CD14-positive monocyte (primary cell): ENCODE results near the gene MEGF6. TPM values are rescaled to one million over a fixed set of nuclear protein-coding genes. Genes with fewer than 3 reads are reported as not detected.
"Not testable (repeated sequence)": the region's sequence is repeated elsewhere in the genome, so short reads cannot be mapped to it uniquely, and the experiment has no call there.

Experiments used
- DNase-seq, 3 donors: peaks; one replicate each; pipeline ENCODE4 v3.0.0-alpha.2; 2011 to 2022
- H2AFZ ChIP-seq: 2 replicates; pipeline ENCODE4 v1.6.0; 2012; ENCODE audit warnings: mild to moderate bottlenecking, low read depth, low read length, inconsistent platforms; ENCODE audit not compliant: insufficient read depth, poor library complexity, severe bottlenecking
- H3K27ac ChIP-seq, 2 donors: 1 replicate in 1 of 2; 2 replicates in 1 of 2; pipeline ENCODE4 v1.5.1; 2012 to 2013; ENCODE audit warnings: low read length in 2 of 2, control low read depth in 1 of 2, inconsistent platforms in 1 of 2, low read depth in 1 of 2, mild to moderate bottlenecking in 1 of 2
- H3K27me3 ChIP-seq, 2 donors: one replicate each; pipeline versions ENCODE4 v1.6.0 to v1.6.1; 2011 to 2013; ENCODE audit warnings: low read length in 2 of 2; ENCODE audit not compliant: control insufficient read depth in 2 of 2, insufficient read depth in 2 of 2
- H3K36me3 ChIP-seq, 2 donors: replicated peaks in 1 of 2; 1 replicate in 1 of 2; 2 replicates in 1 of 2; pipeline versions ENCODE4 v1.5.1 to v1.6.1; 2012 to 2013; ENCODE audit warnings: low read length in 2 of 2, control low read depth in 1 of 2, inconsistent platforms in 1 of 2, mild to moderate bottlenecking in 1 of 2; ENCODE audit not compliant: insufficient read depth in 2 of 2, control insufficient read depth in 1 of 2
- H3K4me1 ChIP-seq, 2 donors: 1 replicate in 1 of 2; 2 replicates in 1 of 2; pipeline versions ENCODE4 v1.5.1 to v1.6.1; 2012 to 2013; ENCODE audit warnings: low read length in 2 of 2, control low read depth in 1 of 2, inconsistent platforms in 1 of 2, mild to moderate bottlenecking in 1 of 2, moderate library complexity in 1 of 2; ENCODE audit not compliant: insufficient read depth in 2 of 2, control insufficient read depth in 1 of 2
- H3K4me2 ChIP-seq: replicated peaks from 2 replicates; pipeline ENCODE3; 2012; ENCODE audit warnings: low read length, moderate library complexity, mild to moderate bottlenecking; ENCODE audit not compliant: poor library complexity, severe bottlenecking; ENCODE audit errors: extremely low read depth
- H3K4me3 ChIP-seq, 3 experiments: fragments of 200-600 bp in 1 of 3; sonication (generic) in 1 of 3; replicated peaks in 1 of 3; 1 replicate in 2 of 3; 2 replicates in 1 of 3; pipeline ENCODE4 v1.5.1; 2011 to 2013; ENCODE audit warnings: low read length in 3 of 3, mild to moderate bottlenecking in 3 of 3, control low read depth in 2 of 3, low read depth in 2 of 3, inconsistent platforms in 1 of 3, moderate library complexity in 1 of 3
- H3K79me2 ChIP-seq: 2 replicates; pipeline ENCODE4 v1.6.0; 2012; ENCODE audit warnings: mild to moderate bottlenecking, control low read depth, inconsistent platforms, low read length, moderate library complexity; ENCODE audit not compliant: insufficient read depth
- H3K9ac ChIP-seq: 2 replicates; pipeline ENCODE4 v1.6.0; 2017; ENCODE audit warnings: low read length, mild to moderate bottlenecking; ENCODE audit not compliant: insufficient read depth, poor library complexity, severe bottlenecking
- H3K9me3 ChIP-seq, 2 donors: replicated peaks in 1 of 2; 1 replicate in 1 of 2; 2 replicates in 1 of 2; pipeline versions ENCODE4 v1.5.1 to v1.6.1; 2012 to 2013; ENCODE audit warnings: low read length in 2 of 2, control low read depth in 1 of 2; ENCODE audit not compliant: control insufficient read depth in 1 of 2, insufficient read depth in 1 of 2
- H4K20me1 ChIP-seq: 2 replicates; pipeline ENCODE4 v1.6.0; 2012; ENCODE audit warnings: mild to moderate bottlenecking, low read length, control low read depth, moderate library complexity; ENCODE audit not compliant: insufficient read depth
- H3K27ac Mint-ChIP-seq, 7 donors: one replicate each; pipeline ENCODE4 v1.8.0; 2020; ENCODE audit warnings: mild to moderate bottlenecking in 7 of 7, mixed read lengths in 7 of 7, moderate library complexity in 6 of 7, inconsistent platforms in 2 of 7
- H3K27me3 Mint-ChIP-seq, 3 donors: one replicate each; pipeline ENCODE4 v1.8.0; 2021 to 2022; ENCODE audit warnings: low read depth in 3 of 3, mild to moderate bottlenecking in 3 of 3, mixed read lengths in 3 of 3, moderate library complexity in 3 of 3, inconsistent platforms in 1 of 3
- H3K36me3 Mint-ChIP-seq, 2 donors: one replicate each; pipeline ENCODE4 v1.8.0; 2020; ENCODE audit warnings: mixed read lengths in 2 of 2, inconsistent platforms in 1 of 2, mild to moderate bottlenecking in 1 of 2
- H3K4me1 Mint-ChIP-seq: one replicate; pipeline ENCODE4 v1.8.0; 2020; ENCODE audit warnings: mild to moderate bottlenecking, mixed read lengths
- H3K4me3 Mint-ChIP-seq, 2 donors: one replicate each; pipeline ENCODE4 v1.8.0; 2020; ENCODE audit warnings: mild to moderate bottlenecking in 2 of 2, mixed read lengths in 2 of 2, moderate library complexity in 1 of 2
- H3K9me3 Mint-ChIP-seq, 7 donors: one replicate each; pipeline ENCODE4 v1.8.0; 2020 to 2022; ENCODE audit warnings: mixed read lengths in 7 of 7, mild to moderate bottlenecking in 6 of 7, moderate library complexity in 6 of 7, inconsistent platforms in 2 of 7
- WGBS: methylation state at CpG from one replicate; pipeline ENCODE4 v1.1.5; 2013; ENCODE audit warnings: missing lambda C conversion rate; ENCODE audit not compliant: insufficient coverage; 5-methylcytosine and 5-hydroxymethylcytosine counted together
- intact Hi-C, 2 donors: fragments of 100-400 bp; cut with micrococcal nuclease; formaldehyde crosslinking; loops; one replicate each; pipeline versions ENCODE4 v1.15.0 to v1.15.1; 2023
- polyA plus RNA-seq, 3 donors: library from polyadenylated mRNA; depleted of rRNA in 1 of 3; unstranded in 2 of 3; stranded (reverse) in 1 of 3; fragments of 300-500 nt in 2 of 3; fragments of >200 nt in 1 of 3; fragmentation: Illumina TruSeq in 2 of 3; gene quantifications; 1 replicate in 2 of 3; 2 replicates in 1 of 3; pipeline ENCODE4 v1.2.3, GENCODE V29; 2012 to 2021
- TF ChIP-seq, protein P1 (sequence below): fragments of 200-600 bp; IDR thresholded peaks from one replicate; pipeline ENCODE4 v1.8.0; 2022; ENCODE audit warnings: antibody characterized with exemption, mild to moderate bottlenecking

Gene MEGF6
- polyA plus RNA-seq, 3 donors = 0.39 to 3.8 (median 1.2) TPM

DNA sequence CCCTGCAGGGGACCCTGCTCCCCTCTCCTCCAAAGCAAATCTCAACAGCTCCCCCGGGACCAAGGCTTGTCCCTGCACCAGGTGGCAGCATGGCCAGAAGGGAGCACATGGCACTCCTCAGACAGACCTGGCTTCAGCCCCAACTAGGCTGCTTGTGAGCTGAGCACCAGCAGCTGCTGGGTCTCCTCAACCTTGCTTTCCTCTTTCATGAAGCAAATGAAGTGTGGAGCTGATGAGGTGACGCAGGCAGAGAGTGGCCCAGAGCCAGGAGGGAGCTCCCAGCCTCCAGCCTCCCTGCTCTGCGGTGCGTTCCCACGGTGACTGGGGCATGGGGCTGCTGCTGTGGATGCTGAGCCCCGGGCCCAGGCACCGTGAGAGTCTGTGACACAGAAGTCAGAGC, 34.0 kb downstream of the MEGF6 start:
- Histone ChIP-seq H3K4me3 (no peak overlapping the region), H3K79me2 (no peaks in the 10 kb centered on the region), H3K9ac (no peak overlapping the region), H2AFZ (no peak overlapping the region), H3K4me2 (no peak overlapping the region), H3K9me3 (no peaks in the 10 kb centered on the region), H3K27ac (no peak overlapping the region), H3K36me3 (no peaks in the 10 kb centered on the region), H4K20me1 (no peaks in the 10 kb centered on the region), H3K4me1 (no peaks in the 10 kb centered on the region), H3K27me3 (no peaks in the 10 kb centered on the region)
- H3K36me3 Mint-ChIP-seq = no peaks in the 10 kb centered on the region
- intact Hi-C loops = no loop called here
- no peak overlapping the region for H3K4me3 Mint-ChIP-seq
- TF ChIP-seq, protein P1, sequence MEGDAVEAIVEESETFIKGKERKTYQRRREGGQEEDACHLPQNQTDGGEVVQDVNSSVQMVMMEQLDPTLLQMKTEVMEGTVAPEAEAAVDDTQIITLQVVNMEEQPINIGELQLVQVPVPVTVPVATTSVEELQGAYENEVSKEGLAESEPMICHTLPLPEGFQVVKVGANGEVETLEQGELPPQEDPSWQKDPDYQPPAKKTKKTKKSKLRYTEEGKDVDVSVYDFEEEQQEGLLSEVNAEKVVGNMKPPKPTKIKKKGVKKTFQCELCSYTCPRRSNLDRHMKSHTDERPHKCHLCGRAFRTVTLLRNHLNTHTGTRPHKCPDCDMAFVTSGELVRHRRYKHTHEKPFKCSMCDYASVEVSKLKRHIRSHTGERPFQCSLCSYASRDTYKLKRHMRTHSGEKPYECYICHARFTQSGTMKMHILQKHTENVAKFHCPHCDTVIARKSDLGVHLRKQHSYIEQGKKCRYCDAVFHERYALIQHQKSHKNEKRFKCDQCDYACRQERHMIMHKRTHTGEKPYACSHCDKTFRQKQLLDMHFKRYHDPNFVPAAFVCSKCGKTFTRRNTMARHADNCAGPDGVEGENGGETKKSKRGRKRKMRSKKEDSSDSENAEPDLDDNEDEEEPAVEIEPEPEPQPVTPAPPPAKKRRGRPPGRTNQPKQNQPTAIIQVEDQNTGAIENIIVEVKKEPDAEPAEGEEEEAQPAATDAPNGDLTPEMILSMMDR = no peak
- no peak overlapping the region for H3K27ac Mint-ChIP-seq
- DNase-seq = no peak
- WGBS = 94% methylated on average over 7 of the region's 7 CpGs
- H3K9me3 Mint-ChIP-seq = peaks cover 0 to 6% (median 3%) of the 10 kb centered on the region in 7 donors
- H3K4me1 Mint-ChIP-seq = no peaks in the 10 kb centered on the region
- H3K27me3 Mint-ChIP-seq = peaks cover 0 to 2% (median 0%) of the 10 kb centered on the region in 3 donors

DNA sequence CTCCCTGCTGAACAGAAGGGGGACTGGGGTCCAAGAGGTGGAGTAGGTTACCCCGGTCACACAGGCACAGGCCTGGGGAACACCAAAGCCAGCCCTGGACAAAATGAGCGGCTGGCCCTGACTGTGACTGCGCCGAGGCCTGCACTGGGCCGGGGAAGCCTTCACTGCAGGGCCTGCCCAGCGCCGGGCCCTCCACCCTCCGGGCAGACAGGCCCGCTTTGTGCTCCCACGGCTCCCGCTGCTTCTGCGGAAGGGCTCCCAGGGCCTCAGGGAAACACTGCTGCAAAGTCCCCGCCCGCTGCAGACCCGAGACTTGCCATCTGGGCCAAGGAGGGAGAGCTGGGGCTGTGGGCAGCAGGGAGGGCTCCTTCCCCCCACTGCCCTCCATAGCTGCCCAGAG, 35.3 kb downstream of the MEGF6 start:
- Histone ChIP-seq H3K27me3 (no peaks in the 10 kb centered on the region), H3K79me2 (no peaks in the 10 kb centered on the region), H3K4me2 (no peak overlapping the region), H3K4me3 (no peak overlapping the region), H4K20me1 (no peaks in the 10 kb centered on the region), H3K27ac (no peak overlapping the region), H3K9me3 (no peaks in the 10 kb centered on the region), H3K4me1 (no peaks in the 10 kb centered on the region), H3K36me3 (no peaks in the 10 kb centered on the region), H2AFZ (no peak overlapping the region), H3K9ac (no peak overlapping the region)
- TF ChIP-seq, protein P1 = no peak
- WGBS = over 99% methylated on average over 8 of the region's 15 CpGs
- peaks cover 0 to 5% (median 3%) of the 10 kb centered on the region in 7 donors for H3K9me3 Mint-ChIP-seq
- intact Hi-C loops = no loop called here
- DNase-seq = no peak
- H3K36me3 Mint-ChIP-seq = no peaks in the 10 kb centered on the region
- H3K4me1 Mint-ChIP-seq = no peaks in the 10 kb centered on the region
- H3K27ac Mint-ChIP-seq = peak overlapping the region in 1 of 7 donors; percentile 79
- H3K4me3 Mint-ChIP-seq = no peak overlapping the region
- H3K27me3 Mint-ChIP-seq = peaks cover 0 to 2% (median 0%) of the 10 kb centered on the region in 3 donors

DNA sequence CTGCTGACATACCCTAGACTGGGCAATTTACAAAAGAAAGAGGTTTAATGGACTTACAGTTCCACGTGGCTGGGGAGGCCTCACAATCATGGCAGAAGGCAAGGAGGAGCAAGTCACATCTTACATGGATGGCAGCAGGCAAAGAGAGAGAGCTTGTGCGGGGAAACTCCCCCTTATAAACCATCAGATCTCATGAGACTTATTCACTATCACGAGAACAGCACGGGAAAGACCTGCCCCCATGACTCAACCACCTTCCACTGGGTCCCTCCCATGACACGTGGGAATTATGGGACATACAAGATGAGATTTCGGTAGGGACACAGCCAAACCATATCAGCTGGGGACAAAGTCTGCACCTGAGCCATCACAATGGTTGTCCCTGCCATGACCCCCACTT, 35.8 kb downstream of the MEGF6 start:
- DNase-seq, H3K4me1 Mint-ChIP-seq, intact Hi-C loops, H3K27ac ChIP-seq, H3K36me3 ChIP-seq, H3K4me2 ChIP-seq, H3K27me3 Mint-ChIP-seq, H3K27me3 ChIP-seq, H3K4me3 ChIP-seq, H3K9ac ChIP-seq, H3K79me2 ChIP-seq, H3K36me3 Mint-ChIP-seq, H2AFZ ChIP-seq, H3K4me3 Mint-ChIP-seq, H3K9me3 ChIP-seq, H3K9me3 Mint-ChIP-seq, H4K20me1 ChIP-seq, H3K4me1 ChIP-seq: not testable (repeated sequence)
- peak overlapping the region in 1 of 7 donors; percentile 79 for H3K27ac Mint-ChIP-seq
- WGBS = 75% methylated on average over 4 of the region's 6 CpGs
